ENCODE results near the gene LRWD1.

The LRWD1 gene

GRCh38 chr7:102424787-102425218 lies 40.0 kb upstream of the LRWD1 start:
- no peak for TF ChIP-seq CTCF (IDR thresholded peaks at IDR 0.05)

GRCh38 chr7:102425639-102426267 lies 39.0 kb upstream of the LRWD1 start:
- TF ChIP-seq CTCF (IDR thresholded peaks at IDR 0.05): no peak

- no peak for TF ChIP-seq CTCF (IDR thresholded peaks at IDR 0.05)
Measured at GRCh38 chr7:102426268-102427018, 38.3 kb upstream of the LRWD1 start.

- no peak for TF ChIP-seq CTCF (IDR thresholded peaks at IDR 0.05)
Measured at GRCh38 chr7:102427019-102427405, 37.8 kb upstream of the LRWD1 start.

GRCh38 chr7:102429141-102429899 lies 35.5 kb upstream of the LRWD1 start:
- TF ChIP-seq CTCF (IDR thresholded peaks at IDR 0.05): no peak

- no peak for TF ChIP-seq CTCF (IDR thresholded peaks at IDR 0.05)
Measured at GRCh38 chr7:102431617-102432298, 33.0 kb upstream of the LRWD1 start.

All from LNCAP (cell line).